HG02642 (cell line): ENCODE results near the gene TMSB4Y.

Source experiments
- ATAC-seq: cut with Tn5 transposase; IDR thresholded peaks from one replicate; pipeline ENCODE4 v1.9.1; 2021; ENCODE audit warnings: mild to moderate bottlenecking; ENCODE audit not compliant: unreplicated experiment, poor library complexity

Gene TMSB4Y

GRCh38 chrY:13703568-13703968 is at the start of gene TMSB4Y:
TSS of gene TMSB4Y (plus strand) at chrY:13703899.
- ATAC-seq: peak; percentile 97

DNA sequence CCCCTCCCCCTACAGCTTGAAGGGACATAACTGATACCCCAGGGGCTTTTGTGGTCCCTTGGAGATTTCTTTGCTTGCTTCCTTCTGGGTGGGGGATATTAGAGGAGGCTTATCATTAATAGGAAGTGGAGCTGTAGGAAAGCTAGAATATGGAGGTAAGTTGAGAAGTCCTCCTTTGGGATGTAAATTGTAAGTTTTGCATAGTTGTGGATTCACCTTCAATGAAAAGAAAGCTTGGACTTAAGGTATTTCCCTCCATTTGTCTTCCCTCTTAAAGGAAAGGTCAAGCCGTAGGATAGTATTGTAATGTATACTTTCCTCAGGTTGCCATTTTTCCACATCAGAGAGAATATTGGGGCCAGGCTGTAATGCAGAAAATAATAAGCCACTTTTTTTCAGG is 39.5 kb upstream of the TMSB4Y start:
- ATAC-seq: no peak

- ATAC-seq: no peak
Measured at GRCh38 chrY:13671122-13671521, 32.6 kb upstream of the TMSB4Y start.

GRCh38 chrY:13702276-13702675 is 1.4 kb upstream of the TMSB4Y start:
- ATAC-seq: no peak

GRCh38 chrY:13704121-13704930 is 627 bp downstream of the TMSB4Y start:
- ATAC-seq: peak; percentile 28

- ATAC-seq: no peak
Measured at GRCh38 chrY:13705197-13705596, 1.5 kb downstream of the TMSB4Y start.

DNA sequence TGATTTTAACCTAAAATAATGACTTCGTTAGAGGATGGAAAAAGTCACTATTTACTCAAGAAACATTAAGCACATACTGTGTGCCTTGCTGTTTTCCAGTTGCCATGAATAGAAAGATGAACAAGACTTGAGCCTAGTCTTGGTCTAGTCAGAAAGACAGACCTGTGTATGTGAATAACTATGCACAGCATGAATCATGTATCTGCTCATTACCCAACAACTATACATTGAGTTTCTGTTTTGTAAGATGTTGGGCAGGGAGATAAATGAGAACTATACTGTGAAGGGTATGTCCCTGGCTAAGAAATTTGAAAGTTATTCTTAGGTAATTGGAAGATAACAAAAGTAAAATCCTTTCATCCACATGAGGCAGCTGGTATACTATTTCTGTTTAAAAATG is 4.3 kb downstream of the TMSB4Y start:
- no peak for ATAC-seq

DNA sequence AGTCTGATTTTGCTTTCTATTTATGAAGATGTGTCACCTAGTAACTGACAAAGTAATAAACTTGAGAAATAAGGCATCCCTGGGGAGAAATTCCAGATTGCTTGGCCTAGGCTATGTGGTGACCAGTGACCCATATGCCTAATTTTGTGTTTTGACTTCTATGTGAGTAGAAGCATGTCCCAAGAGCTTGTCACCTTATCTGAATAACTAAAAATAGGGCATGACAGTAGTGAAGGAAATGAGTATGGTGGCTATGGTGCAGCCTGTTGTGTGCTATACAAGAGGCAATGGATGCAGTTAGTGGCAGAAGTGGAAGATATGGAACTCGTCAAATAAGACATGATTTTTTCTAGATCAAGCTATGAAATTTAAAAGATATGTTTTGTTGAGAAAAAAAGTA is 15.3 kb downstream of the TMSB4Y start:
- no peak for ATAC-seq

GRCh38 chrY:13729517-13729916 is 25.8 kb downstream of the TMSB4Y start:
- no peak for ATAC-seq

DNA sequence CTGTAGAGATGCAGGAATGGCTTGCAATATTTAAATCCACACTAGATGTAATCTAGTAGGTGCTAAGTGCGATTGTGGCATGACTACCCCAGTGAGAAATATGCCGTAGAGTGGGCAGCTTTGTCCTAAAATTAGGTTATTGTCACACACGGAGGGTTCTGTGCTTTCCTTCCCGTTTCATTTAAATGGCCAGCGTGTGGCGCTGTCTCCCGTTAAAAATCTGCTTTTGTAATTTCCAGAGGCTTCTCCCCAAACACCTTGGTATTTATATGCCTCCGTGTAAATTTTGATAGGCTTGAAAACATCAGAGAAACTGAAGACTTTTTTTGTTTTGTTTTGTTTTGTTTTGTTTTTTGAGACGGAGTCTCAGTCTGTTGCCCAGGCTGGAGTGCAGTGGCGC is 34.9 kb downstream of the TMSB4Y start:
- ATAC-seq: no peak

DNA sequence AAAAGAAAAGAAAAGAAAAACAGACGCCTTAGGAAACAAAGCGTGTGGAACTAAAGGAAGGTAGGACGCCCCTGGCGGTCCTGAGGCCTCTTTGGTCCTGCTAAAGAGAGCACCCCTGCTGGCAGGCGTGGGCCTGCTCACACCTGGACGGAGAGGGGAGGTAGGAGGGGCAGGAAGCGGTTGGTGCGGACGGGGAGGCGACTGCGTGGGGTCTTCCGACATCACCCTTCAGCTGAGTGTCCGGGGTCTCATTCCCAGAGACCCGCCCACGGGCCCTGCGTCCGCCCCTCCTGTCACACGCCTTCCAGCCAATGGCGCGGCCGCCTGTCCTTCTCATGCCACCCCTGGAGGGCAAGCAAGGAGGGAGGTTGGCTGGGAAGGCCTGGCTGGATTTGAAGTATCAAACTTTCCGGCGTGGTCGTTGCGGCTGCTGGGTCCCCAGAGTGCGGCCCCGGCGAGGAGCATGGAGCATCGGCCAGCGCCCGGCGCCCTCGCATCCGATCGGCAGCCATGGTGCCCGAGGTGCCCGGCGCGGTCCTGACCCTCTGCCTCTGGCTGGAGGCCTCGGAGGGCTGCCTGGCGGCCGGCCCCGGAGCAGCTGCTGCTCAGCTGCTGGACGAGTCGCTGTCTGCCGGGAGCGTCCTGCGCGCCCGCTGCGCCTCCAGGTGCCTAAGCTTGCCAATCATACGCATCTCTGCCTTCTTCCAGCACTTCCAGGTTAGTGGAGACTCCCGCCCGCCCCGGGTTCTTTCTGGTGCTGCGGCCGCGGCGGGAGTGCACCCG is 47.8 kb downstream of the TMSB4Y start:
- peak; percentile 95 for ATAC-seq

GRCh38 chrY:13754661-13755060 is 51.0 kb downstream of the TMSB4Y start:
- no peak for ATAC-seq
